Activated CD8-positive, alpha-beta T cell treated with anti-CD3 and anti-CD28 coated beads for 36 hours (primary cell): ENCODE measurements around the gene RANBP10. TPM values are rescaled to one million over a fixed set of nuclear protein-coding genes. Genes with fewer than 3 reads are reported as not detected.
"Not testable (repeated sequence)": the region's sequence is repeated elsewhere in the genome, so short reads cannot be mapped to it uniquely, and the experiment has no call there.

Source experiments
- ATAC-seq: fragments of 200-7000 bp; cut with Tn5 transposase; one replicate; pipeline ENCODE4 v1.10.0; 2021; ENCODE audit warnings: mild to moderate bottlenecking, moderate library complexity
- CTCF ChIA-PET: fragments of 350-600 bp; sonication (Branson Sonifier 250); formaldehyde crosslinking; loops from one replicate; lab custom pipeline; 2021; ENCODE audit warnings: antibody characterized with exemption; lab: Charles Lee
- POLR2A ChIA-PET: fragments of 350-600 bp; sonication (Branson Sonifier 250); formaldehyde crosslinking; loops from one replicate; lab custom pipeline; 2021; ENCODE audit warnings: antibody characterized with exemption; lab: Charles Lee
- DNase-seq: peaks from one replicate; pipeline ENCODE4 v3.0.0-alpha.2; 2020
- H3K27ac Mint-ChIP-seq: one replicate; pipeline ENCODE4 v1.8.0; 2021; ENCODE audit warnings: mild to moderate bottlenecking, mixed read lengths
- H3K27me3 Mint-ChIP-seq: one replicate; pipeline ENCODE4 v1.8.0; 2021; ENCODE audit warnings: mixed read lengths
- H3K36me3 Mint-ChIP-seq: one replicate; pipeline ENCODE4 v1.8.0; 2021; ENCODE audit warnings: low read depth, mixed read lengths
- H3K4me1 Mint-ChIP-seq: one replicate; pipeline ENCODE4 v1.8.0; 2021; ENCODE audit warnings: low read depth, mixed read lengths
- H3K4me3 Mint-ChIP-seq: one replicate; pipeline ENCODE4 v1.8.0; 2021; ENCODE audit warnings: mild to moderate bottlenecking, moderate library complexity, mixed read lengths
- H3K9me3 Mint-ChIP-seq: one replicate; pipeline ENCODE4 v1.8.0; 2021; ENCODE audit warnings: mixed read lengths
- CTCF ChIP-seq: fragments of 200-600 bp; IDR thresholded peaks from one replicate; pipeline ENCODE4 v1.8.0; 2022; ENCODE audit warnings: antibody characterized with exemption, mild to moderate bottlenecking
- intact Hi-C: fragments of 100-400 bp; cut with micrococcal nuclease; formaldehyde crosslinking; loops from one replicate; pipeline ENCODE4 v1.10.0; 2022
- total RNA-seq, 2 experiments: library from RNA; stranded (reverse); gene quantifications; one replicate each; pipeline ENCODE4 v1.2.3, GENCODE V29; 2021

Gene RANBP10
- total RNA-seq, 2 experiments from 2014 or later: 15.9 to 18.9 TPM

GRCh38 chr16:67841198-67841815 is 34.9 kb upstream of the RANBP10 start:
- TF ChIP-seq CTCF: no peak
- H3K27ac Mint-ChIP-seq: peak overlapping the region; percentile 96

GRCh38 chr16:67837811-67838210 is 31.5 kb upstream of the RANBP10 start:
- no peaks in the 10 kb centered on the region for H3K27me3 Mint-ChIP-seq
- CTCF ChIA-PET: interaction anchor here (2.6 kb wide), 1 partner anchor 22 kb away, joined by 10 read pairs; no protein-coding TSS in a partner anchor
- POLR2A ChIA-PET: no interaction called here
- no peaks in the 10 kb centered on the region for H3K9me3 Mint-ChIP-seq
- intact Hi-C loops: no loop called here
- H3K36me3 Mint-ChIP-seq: no peaks in the 10 kb centered on the region
- H3K4me1 Mint-ChIP-seq: peaks cover 11% of the 10 kb centered on the region
- no peak for TF ChIP-seq CTCF
- H3K27ac Mint-ChIP-seq: no peak overlapping the region
- no peak overlapping the region for H3K4me3 Mint-ChIP-seq
- DNase-seq: no peak
- no peak for ATAC-seq

More at GRCh38 chr16:67841198-67841815, 34.9 kb upstream of the RANBP10 start:
- intact Hi-C loops: loop anchor here (5.0 kb wide), 1 partner anchor 34 kb away; the partner anchor contains the start of genes RANBP10 and TSNAXIP1
- DNase-seq: no peak
- Mint-ChIP-seq H3K36me3 (peaks cover 18% of the 10 kb centered on the region), H3K4me1 (peaks cover 28% of the 10 kb centered on the region), H3K9me3 (no peaks in the 10 kb centered on the region), H3K4me3 (peak overlapping the region; percentile 97), H3K27me3 (no peaks in the 10 kb centered on the region)
- ATAC-seq: no peak
- ChIA-PET CTCF (interaction anchor here (1.0 to 2.5 kb wide), 4 partner anchors 9 to 35 kb away, joined by 3 to 8 read pairs (median 4); partner anchors contain the start of genes RANBP10 and TSNAXIP1), POLR2A (interaction anchor here (0.6 to 1.1 kb wide), 2 partner anchors 71 to 77 kb away, joined by 3 read pairs; no protein-coding TSS in a partner anchor)

- DNase-seq, H3K36me3 Mint-ChIP-seq, H3K27ac Mint-ChIP-seq, POLR2A ChIA-PET, ATAC-seq, H3K27me3 Mint-ChIP-seq, intact Hi-C loops, H3K9me3 Mint-ChIP-seq, H3K4me3 Mint-ChIP-seq: not testable (repeated sequence)
- peaks cover 16% of the 10 kb centered on the region for H3K4me1 Mint-ChIP-seq
- CTCF ChIA-PET: interaction anchor here (2.6 kb wide), 1 partner anchor 21 kb away, joined by 10 read pairs; no protein-coding TSS in a partner anchor
These were observed 30.8 kb upstream of the RANBP10 start for GRCh38 chr16:67837190-67837589.

- Mint-ChIP-seq H3K4me3 (peak overlapping the region; percentile 89), H3K27ac (peak overlapping the region; percentile 76), H3K9me3 (no peaks in the 10 kb centered on the region), H3K4me1 (peaks cover 12% of the 10 kb centered on the region), H3K27me3 (no peaks in the 10 kb centered on the region), H3K36me3 (peaks cover 7% of the 10 kb centered on the region)
- no peak for ATAC-seq
- CTCF ChIA-PET: interaction anchor here (0.6 to 12.2 kb wide), 9 partner anchors 11 to 394 kb away, joined by 3 to 132 read pairs (median 3); no protein-coding TSS in a partner anchor
- TF ChIP-seq CTCF: no peak
- intact Hi-C loops: no loop called here
- POLR2A ChIA-PET: interaction anchor here (0.8 to 3.0 kb wide), 13 partner anchors 8 to 134 kb away, joined by 3 to 22 read pairs (median 4); partner anchors contain the start of genes CENPT, NUTF2, RANBP10 and SLC12A4
- no peak for DNase-seq
These were observed 27.9 kb upstream of the RANBP10 start for GRCh38 chr16:67834242-67834614.

- Mint-ChIP-seq H3K36me3 (peaks cover 7% of the 10 kb centered on the region), H3K27me3 (no peaks in the 10 kb centered on the region), H3K4me3 (peak overlapping the region; percentile 89), H3K27ac (peak overlapping the region; percentile 76), H3K9me3 (no peaks in the 10 kb centered on the region), H3K4me1 (peaks cover 12% of the 10 kb centered on the region)
- intact Hi-C loops: no loop called here
- DNase-seq (peak; percentile 98), ATAC-seq (peak; percentile 100)
- POLR2A ChIA-PET: interaction anchor here (0.8 to 3.0 kb wide), 16 partner anchors 7 to 135 kb away, joined by 3 to 22 read pairs (median 4); partner anchors contain the start of genes CENPT, NUTF2, RANBP10 and SLC12A4
- TF ChIP-seq CTCF: no peak
- CTCF ChIA-PET: interaction anchor here (0.6 to 12.2 kb wide), 10 partner anchors 11 to 394 kb away, joined by 3 to 132 read pairs (median 3); partner anchors contain the start of gene TSNAXIP1
These were observed 27.3 kb upstream of the RANBP10 start for GRCh38 chr16:67833415-67834241.
